ENCODE measurements around the gene SPTB.

DNA sequence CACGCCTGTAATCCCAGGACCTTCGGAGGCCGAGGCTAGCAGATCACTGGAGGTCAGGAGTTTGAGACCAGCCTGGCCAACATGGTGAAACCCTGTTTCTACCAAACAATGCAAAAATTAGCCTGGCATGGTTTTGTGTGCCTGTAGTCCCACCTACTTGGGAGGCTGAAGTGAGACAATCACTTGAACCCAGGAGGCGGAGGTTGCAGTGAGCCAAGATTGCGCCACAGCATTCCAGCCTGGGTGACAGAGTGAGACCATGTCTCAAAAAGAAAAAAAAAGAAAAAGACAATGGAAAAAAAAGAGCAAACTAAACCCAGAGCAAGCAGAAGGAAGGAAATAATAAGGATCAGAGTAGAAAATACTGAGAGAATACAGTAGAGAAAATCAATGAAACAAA is 39.9 kb upstream of the SPTB start:
- TF ChIP-seq, protein P1, sequence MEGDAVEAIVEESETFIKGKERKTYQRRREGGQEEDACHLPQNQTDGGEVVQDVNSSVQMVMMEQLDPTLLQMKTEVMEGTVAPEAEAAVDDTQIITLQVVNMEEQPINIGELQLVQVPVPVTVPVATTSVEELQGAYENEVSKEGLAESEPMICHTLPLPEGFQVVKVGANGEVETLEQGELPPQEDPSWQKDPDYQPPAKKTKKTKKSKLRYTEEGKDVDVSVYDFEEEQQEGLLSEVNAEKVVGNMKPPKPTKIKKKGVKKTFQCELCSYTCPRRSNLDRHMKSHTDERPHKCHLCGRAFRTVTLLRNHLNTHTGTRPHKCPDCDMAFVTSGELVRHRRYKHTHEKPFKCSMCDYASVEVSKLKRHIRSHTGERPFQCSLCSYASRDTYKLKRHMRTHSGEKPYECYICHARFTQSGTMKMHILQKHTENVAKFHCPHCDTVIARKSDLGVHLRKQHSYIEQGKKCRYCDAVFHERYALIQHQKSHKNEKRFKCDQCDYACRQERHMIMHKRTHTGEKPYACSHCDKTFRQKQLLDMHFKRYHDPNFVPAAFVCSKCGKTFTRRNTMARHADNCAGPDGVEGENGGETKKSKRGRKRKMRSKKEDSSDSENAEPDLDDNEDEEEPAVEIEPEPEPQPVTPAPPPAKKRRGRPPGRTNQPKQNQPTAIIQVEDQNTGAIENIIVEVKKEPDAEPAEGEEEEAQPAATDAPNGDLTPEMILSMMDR (IDR thresholded peaks at IDR 0.05), result no peak
- TF ChIP-seq POLR2A (IDR thresholded peaks at IDR 0.05) (no peak), POLR2AphosphoS5 (IDR thresholded peaks at IDR 0.05) (no peak)
